ENCODE data around the gene AGBL4. TPM values are rescaled to one million over a fixed set of nuclear protein-coding genes. Genes with fewer than 3 reads are reported as not detected.
"Not testable (repeated sequence)": the region's sequence is repeated elsewhere in the genome, so short reads cannot be mapped to it uniquely, and the experiment has no call there.

The AGBL4 gene
- total and polyA plus RNA-seq, 11 donors = 0.40 to 1.4 (median 0.54) TPM; not detected in 3

DNA sequence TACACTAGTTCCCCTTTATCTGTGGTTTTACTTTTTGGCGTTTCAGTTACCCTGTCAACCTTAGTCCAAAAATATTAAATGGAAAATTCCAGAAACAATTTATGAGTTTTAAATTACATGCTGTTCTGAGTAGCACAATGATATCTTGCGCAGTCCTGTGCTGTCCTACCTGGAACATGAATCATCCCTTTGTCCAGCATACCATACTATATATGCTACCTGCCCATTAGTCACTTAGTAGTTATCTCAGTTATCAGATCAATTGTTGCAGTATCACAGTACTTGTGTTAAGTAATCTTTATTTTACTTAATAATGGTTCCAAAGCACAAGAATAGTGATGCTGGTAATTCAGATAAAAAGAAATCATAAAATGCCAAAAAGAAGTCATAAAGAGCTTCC lies 52.7 kb downstream of the AGBL4 start:
- no peaks in the 10 kb centered on the region for H3K27me3 ChIP-seq
- no peak for TF ChIP-seq CTCF (IDR thresholded peaks at IDR 0.05)
- H3K9me3 ChIP-seq = peaks cover 0 to 3% (median 0%) of the 10 kb centered on the region in 12 donors
- H3K4me1 ChIP-seq = no peaks in the 10 kb centered on the region
- H3K27ac ChIP-seq = no peak overlapping the region
- H3K36me3 ChIP-seq = no peaks in the 10 kb centered on the region
- 82 to 93% (median 86%) methylated on average over 2 of the region's 2 CpGs for WGBS, 4 donors
- DNase-seq (no peak), ATAC-seq (no peak)
- H3K4me3 ChIP-seq = no peak overlapping the region
- intact Hi-C loops (cut with DNase I) = no loop called here

DNA sequence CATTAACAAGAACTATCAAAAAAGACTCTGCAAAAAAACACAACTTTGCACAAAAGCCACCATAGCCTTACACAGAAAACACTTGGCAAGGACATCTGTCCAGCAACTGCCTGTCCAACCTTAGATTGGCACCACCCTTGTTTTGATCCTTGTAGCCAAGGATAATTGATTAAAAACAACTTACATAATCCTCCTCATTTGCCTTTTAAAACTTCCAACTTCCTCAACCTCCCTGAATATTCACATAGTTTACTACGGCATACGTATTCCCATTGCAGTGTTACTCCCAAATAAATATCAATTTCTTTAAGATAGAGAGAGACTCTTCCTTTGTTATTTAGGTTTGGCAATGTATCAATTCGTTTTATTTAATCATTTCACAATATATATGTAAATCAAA lies 72.4 kb downstream of the AGBL4 start:
- H3K27me3 ChIP-seq = no peaks in the 10 kb centered on the region
- ATAC-seq (no peak), DNase-seq (no peak)
- no peak overlapping the region for H3K4me3 ChIP-seq
- WGBS, 4 donors = 55 to 62% (median 58%) methylated on average over 3 of the region's 3 CpGs
- H3K36me3 ChIP-seq = no peaks in the 10 kb centered on the region
- H3K4me1 ChIP-seq = no peaks in the 10 kb centered on the region
- H3K27ac ChIP-seq = no peak overlapping the region
- H3K9me3 ChIP-seq = no peaks in the 10 kb centered on the region
- intact Hi-C loops (cut with DNase I) = no loop called here
- TF ChIP-seq CTCF (IDR thresholded peaks at IDR 0.05) = no peak
- no peak for TF ChIP-seq POLR2A (IDR thresholded peaks at IDR 0.05)

GRCh38 chr1:49915301-49915700 lies 108.5 kb downstream of the AGBL4 start:
- H3K9me3 ChIP-seq; intact Hi-C loops (cut with DNase I); H3K4me3 ChIP-seq; H3K4me1 ChIP-seq; H3K36me3 ChIP-seq; H3K27me3 ChIP-seq; DNase-seq; ATAC-seq; H3K27ac ChIP-seq: not testable (repeated sequence)
- WGBS, 4 donors = 87 to 92% (median 90%) methylated on average over 11 of the region's 11 CpGs

DNA sequence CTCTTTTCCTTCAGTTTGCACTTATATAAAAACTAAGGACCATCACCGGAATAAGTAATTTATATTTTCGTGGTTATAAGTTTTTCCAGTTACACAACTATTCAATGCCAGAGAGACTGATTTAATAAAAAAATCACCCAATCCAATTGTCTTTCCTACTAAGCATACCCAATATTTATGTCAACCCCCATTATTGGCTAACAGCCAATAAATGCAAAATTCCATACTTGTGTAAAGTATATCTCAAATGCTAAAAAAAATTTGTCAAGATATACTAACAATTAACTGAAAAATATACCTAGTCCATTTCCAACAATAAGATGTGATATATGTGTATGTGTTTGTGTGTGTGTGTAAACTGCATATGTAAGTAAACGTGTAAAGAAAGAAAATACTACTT lies 117.4 kb downstream of the AGBL4 start:
- H3K36me3 ChIP-seq = no peaks in the 10 kb centered on the region
- intact Hi-C loops (cut with DNase I) = no loop called here
- H3K9me3 ChIP-seq = no peaks in the 10 kb centered on the region
- TF ChIP-seq CTCF (IDR thresholded peaks at IDR 0.05) (no peak), POLR2A (IDR thresholded peaks at IDR 0.05) (no peak)
- no peaks in the 10 kb centered on the region for H3K27me3 ChIP-seq
- H3K4me3 ChIP-seq = no peak overlapping the region
- ATAC-seq = no peak
- no peaks in the 10 kb centered on the region for H3K4me1 ChIP-seq
- DNase-seq = no peak
- 67 to 83% (median 77%) methylated on average over 3 of the region's 3 CpGs for WGBS, 4 donors
- no peak overlapping the region for H3K27ac ChIP-seq

DNA sequence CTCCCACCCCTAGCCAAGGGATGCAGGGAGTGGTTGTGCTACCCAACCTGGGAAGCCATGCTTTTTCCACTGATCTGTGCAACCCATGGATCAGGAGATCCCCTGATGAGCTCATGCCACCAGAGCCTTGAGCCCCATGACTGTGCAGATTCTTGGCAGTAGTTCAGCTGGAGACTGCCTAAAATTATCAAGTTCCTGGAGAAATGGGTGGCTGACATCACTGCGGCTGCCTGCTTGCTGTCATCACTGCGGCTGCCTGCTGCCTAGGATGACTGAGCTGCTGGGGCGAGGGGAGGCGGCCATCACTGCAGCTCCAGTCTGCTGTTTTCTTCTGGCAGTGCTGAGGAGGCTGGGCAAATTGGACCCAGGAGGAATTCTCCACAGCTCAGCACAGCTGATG lies 159.2 kb downstream of the AGBL4 start:
- H3K9me3 ChIP-seq = peaks cover 0 to 20% (median 4%) of the 10 kb centered on the region in 12 donors
- no peaks in the 10 kb centered on the region for H3K4me1 ChIP-seq
- WGBS, 4 donors = 65 to 76% (median 69%) methylated on average over 4 of the region's 4 CpGs; no CpG with 5 or more reads in 1 of the 4 donors
- no peak overlapping the region for H3K27ac ChIP-seq
- H3K27me3 ChIP-seq = no peaks in the 10 kb centered on the region
- intact Hi-C loops (cut with DNase I) = no loop called here
- DNase-seq (no peak), ATAC-seq (no peak)
- no peaks in the 10 kb centered on the region for H3K36me3 ChIP-seq
- TF ChIP-seq CTCF (IDR thresholded peaks at IDR 0.05) = no peak
- TF ChIP-seq POLR2A (IDR thresholded peaks at IDR 0.05) = no peak
- no peak overlapping the region for H3K4me3 ChIP-seq

All from heart left ventricle (tissue), 16 donors.